Measurements from ENCODE around the gene MCOLN1. TPM values are rescaled to one million over a fixed set of nuclear protein-coding genes. Genes with fewer than 3 reads are reported as not detected.

MCOLN1 gene
- total and polyA plus RNA-seq, 9 of the 15 experiments (the other 6 are each of a cell fraction or from before 2014, with no cell fraction given): 0.25 to 15.4 (median 7.1) TPM

- H3K4me3 ChIP-seq: no peak overlapping the region
- ATAC-seq (peak; percentile 16; the same call in 1 of the 3 replicates), FAIRE-seq (no peak), DNase-seq (ENCODE audit: extremely low read depth in 1 of 4, low spot score in 3 of 4) (peak in 1 of 4 experiments; percentile 43)
- 44% methylated on average over 4 of the region's 11 CpGs for WGBS (ENCODE audit: insufficient coverage, low coverage, missing lambda C conversion rate)
- ChIA-PET CTCF (ENCODE audit: low intra/inter-chr PET ratio) (interaction anchor here (0.7 kb wide), 1 partner anchor 46 kb away, joined by 3 read pairs; no protein-coding TSS in a partner anchor), POLR2A (interaction anchor here (0.6 to 1.2 kb wide), 4 partner anchors 9 to 1771 kb away, joined by 3 to 4 read pairs (median 3); no protein-coding TSS in a partner anchor)
- H3K36me3 ChIP-seq (ENCODE audit: control insufficient read depth, insufficient read depth, low read length): no peaks in the 10 kb centered on the region
- H3K9ac ChIP-seq (ENCODE audit: insufficient read depth in 1 of 2, low read depth in 2 of 2, low read length in 2 of 2): peak overlapping the region in 1 of 2 experiments; percentile 82; a peak in 1 of 4 replicates
- H3K27me3 ChIP-seq (ENCODE audit: control insufficient read depth in 2 of 2, insufficient read depth in 2 of 2, low read length in 2 of 2): no peaks in the 10 kb centered on the region
- in situ Hi-C loops (cut with MboI): no loop called here
- peak overlapping the region; percentile 75 for H3K27ac ChIP-seq (ENCODE audit: extremely low read depth, low read depth, low read length)
- H2AFZ ChIP-seq (ENCODE audit: low read depth, low read length): peak overlapping the region; percentile 99
- no peaks in the 10 kb centered on the region for H3K9me1 ChIP-seq (ENCODE audit: control insufficient read depth, insufficient read depth, low read length)
- H3K4me2 ChIP-seq (ENCODE audit: insufficient read depth, low read length): peak overlapping the region; percentile 90
- H3K79me2 ChIP-seq (ENCODE audit: control insufficient read depth, insufficient read depth, low read length): peaks cover 2% of the 10 kb centered on the region; the same call in 1 of the 3 replicates
- intact Hi-C loops (cut with micrococcal nuclease): no loop called here
- H3K9me3 ChIP-seq (replicated peaks; ENCODE audit: control insufficient read depth, insufficient read depth, low read depth, low read length): no peaks in the 10 kb centered on the region; the same call in 1 of the 2 replicates
- H4K20me1 ChIP-seq (replicated peaks; ENCODE audit: control insufficient read depth, insufficient read depth, low read length): no peaks in the 10 kb centered on the region
- no TSS peak for BruUV-seq (replicated peaks)
- peaks cover 15 to 23% of the 10 kb centered on the region in 2 experiments for H3K4me1 ChIP-seq (replicated peaks in 1 of 2; ENCODE audit: control insufficient read depth in 2 of 2, insufficient read depth in 2 of 2, low read length in 2 of 2)
- no peak for TF ChIP-seq ZNF12 (CRISPR knock-in tag; IDR thresholded peaks at IDR 0.05)
- TF ChIP-seq CBFB (CRISPR knock-in tag; IDR thresholded peaks at IDR 0.05): no peak
- TF ChIP-seq, protein P1, sequence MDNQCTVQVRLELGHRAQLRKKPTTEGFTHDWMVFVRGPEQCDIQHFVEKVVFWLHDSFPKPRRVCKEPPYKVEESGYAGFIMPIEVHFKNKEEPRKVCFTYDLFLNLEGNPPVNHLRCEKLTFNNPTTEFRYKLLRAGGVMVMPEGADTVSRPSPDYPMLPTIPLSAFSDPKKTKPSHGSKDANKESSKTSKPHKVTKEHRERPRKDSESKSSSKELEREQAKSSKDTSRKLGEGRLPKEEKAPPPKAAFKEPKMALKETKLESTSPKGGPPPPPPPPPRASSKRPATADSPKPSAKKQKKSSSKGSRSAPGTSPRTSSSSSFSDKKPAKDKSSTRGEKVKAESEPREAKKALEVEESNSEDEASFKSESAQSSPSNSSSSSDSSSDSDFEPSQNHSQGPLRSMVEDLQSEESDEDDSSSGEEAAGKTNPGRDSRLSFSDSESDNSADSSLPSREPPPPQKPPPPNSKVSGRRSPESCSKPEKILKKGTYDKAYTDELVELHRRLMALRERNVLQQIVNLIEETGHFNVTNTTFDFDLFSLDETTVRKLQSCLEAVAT (IDR thresholded peaks at IDR 0.05): peak in 1 of 2 experiments; percentile 65; a peak in 2 of 4 replicates
- no peak for TF ChIP-seq HOXB6 (CRISPR knock-in tag; IDR thresholded peaks at IDR 0.05; ENCODE audit: borderline replicate concordance)
- no peak for TF ChIP-seq FOXA1 (IDR thresholded peaks at IDR 0.05; ENCODE audit: borderline replicate concordance)
- TF ChIP-seq BACH1 (tag; IDR thresholded peaks at IDR 0.05): no peak
- no peak for TF ChIP-seq CREB3L1 (IDR thresholded peaks at IDR 0.05; ENCODE audit: borderline replicate concordance, low read depth)
- TF ChIP-seq CC2D1A (IDR thresholded peaks at IDR 0.05): no peak
- no peak for TF ChIP-seq ZNF143 (CRISPR knock-in tag; IDR thresholded peaks at IDR 0.05)
- TF ChIP-seq HDAC8 (tag; IDR thresholded peaks at IDR 0.05): no peak
- TF ChIP-seq, protein P2, sequence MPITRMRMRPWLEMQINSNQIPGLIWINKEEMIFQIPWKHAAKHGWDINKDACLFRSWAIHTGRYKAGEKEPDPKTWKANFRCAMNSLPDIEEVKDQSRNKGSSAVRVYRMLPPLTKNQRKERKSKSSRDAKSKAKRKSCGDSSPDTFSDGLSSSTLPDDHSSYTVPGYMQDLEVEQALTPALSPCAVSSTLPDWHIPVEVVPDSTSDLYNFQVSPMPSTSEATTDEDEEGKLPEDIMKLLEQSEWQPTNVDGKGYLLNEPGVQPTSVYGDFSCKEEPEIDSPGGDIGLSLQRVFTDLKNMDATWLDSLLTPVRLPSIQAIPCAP (CRISPR knock-in tag; IDR thresholded peaks at IDR 0.05; ENCODE audit: borderline replicate concordance): no peak
- no peak for TF ChIP-seq ZBTB2 (IDR thresholded peaks at IDR 0.05)
- TF ChIP-seq ATF3 (IDR thresholded peaks at IDR 0.05): no peak
- TF ChIP-seq ATF3 (CRISPR knock-in tag; conservative IDR thresholded peaks at IDR 0.05): no peak
- no peak for TF ChIP-seq SAP30 (IDR thresholded peaks at IDR 0.05; ENCODE audit: borderline replicate concordance, insufficient read depth, low read depth, low read length, poor library complexity, severe bottlenecking)
- TF ChIP-seq SREBF1 (IDR thresholded peaks at IDR 0.05; ENCODE audit: borderline replicate concordance, low read depth, low read length): no peak
- TF ChIP-seq ZFX (CRISPR knock-in tag; IDR thresholded peaks at IDR 0.05): no peak
These were observed 32.8 kb upstream of the MCOLN1 start for GRCh38 chr19:7489609-7490044.

All from K562 (cell line).